ACHN (cell line): ENCODE data around the gene CACNA2D4.

Experiments used
- DNase-seq: peaks from one replicate; pipeline ENCODE4 v3.0.0-alpha.2; 2015
- in situ Hi-C: cut with HindIII; loops from 2 replicates; pipeline ENCODE4 v1.10.0; 2017; ENCODE audit warnings: low sequenced_read_pairs, low pct_ligation_motif_present, low pct_unique_long_range_greater_than_20kb

The CACNA2D4 gene

GRCh38 chr12:1859643-1860042 is 58.8 kb downstream of the CACNA2D4 start:
- no peak for DNase-seq
- in situ Hi-C loops = no loop called here

- in situ Hi-C loops = no loop called here
These were observed 60.0 kb downstream of the CACNA2D4 start for GRCh38 chr12:1858456-1858855.

GRCh38 chr12:1857821-1858220 is 60.6 kb downstream of the CACNA2D4 start:
- in situ Hi-C loops = no loop called here
- no peak for DNase-seq

More at GRCh38 chr12:1858456-1858855, 60.0 kb downstream of the CACNA2D4 start:
- no peak for DNase-seq

- in situ Hi-C loops = no loop called here
These were observed 61.4 kb downstream of the CACNA2D4 start for GRCh38 chr12:1857086-1857485.

GRCh38 chr12:1855241-1855640 is 63.2 kb downstream of the CACNA2D4 start:
- in situ Hi-C loops = no loop called here
- DNase-seq = no peak

More at GRCh38 chr12:1857086-1857485, 61.4 kb downstream of the CACNA2D4 start:
- DNase-seq = no peak

GRCh38 chr12:1853716-1854115 is 64.7 kb downstream of the CACNA2D4 start:
- DNase-seq = no peak
- in situ Hi-C loops = no loop called here

- no peak for DNase-seq
- in situ Hi-C loops = no loop called here
These were observed 66.4 kb downstream of the CACNA2D4 start for GRCh38 chr12:1852076-1852475.

GRCh38 chr12:1851151-1851701 is 67.2 kb downstream of the CACNA2D4 start:
- in situ Hi-C loops = no loop called here
- DNase-seq = no peak

- DNase-seq = no peak
These were observed 69.7 kb downstream of the CACNA2D4 start for GRCh38 chr12:1848745-1849144.

GRCh38 chr12:1848146-1848545 is 70.3 kb downstream of the CACNA2D4 start:
- in situ Hi-C loops = no loop called here
- no peak for DNase-seq

More at GRCh38 chr12:1848745-1849144, 69.7 kb downstream of the CACNA2D4 start:
- in situ Hi-C loops = no loop called here

- in situ Hi-C loops = no loop called here
- no peak for DNase-seq
These were observed 71.0 kb downstream of the CACNA2D4 start for GRCh38 chr12:1847411-1847810.

- DNase-seq = no peak
- in situ Hi-C loops = no loop called here
These were observed 71.7 kb downstream of the CACNA2D4 start for GRCh38 chr12:1846421-1847405.

- DNase-seq = no peak
- in situ Hi-C loops = no loop called here
These were observed 72.6 kb downstream of the CACNA2D4 start for GRCh38 chr12:1845886-1846285.

- in situ Hi-C loops = no loop called here
These were observed 73.0 kb downstream of the CACNA2D4 start for GRCh38 chr12:1845427-1845826.

GRCh38 chr12:1844661-1845409 is 73.6 kb downstream of the CACNA2D4 start:
- in situ Hi-C loops = no loop called here
- no peak for DNase-seq

More at GRCh38 chr12:1845427-1845826, 73.0 kb downstream of the CACNA2D4 start:
- DNase-seq = no peak

GRCh38 chr12:1844223-1844622 is 74.2 kb downstream of the CACNA2D4 start:
- in situ Hi-C loops = no loop called here
- DNase-seq = no peak

- in situ Hi-C loops = no loop called here
- no peak for DNase-seq
These were observed 74.8 kb downstream of the CACNA2D4 start for GRCh38 chr12:1843641-1844005.

GRCh38 chr12:1842905-1843640 is 75.4 kb downstream of the CACNA2D4 start:
- no peak for DNase-seq
- in situ Hi-C loops = no loop called here
